ENCODE data around the gene FGFRL1. TPM values are rescaled to one million over a fixed set of nuclear protein-coding genes. Genes with fewer than 3 reads are reported as not detected.

The FGFRL1 gene
- polyA plus RNA-seq, 1 donor from 2014 or later = 0.97 TPM

- no peaks in the 10 kb centered on the region for H3K79me2 ChIP-seq (replicated peaks; ENCODE audit: insufficient read depth, low read length)
- no peaks in the 10 kb centered on the region for H3K36me3 ChIP-seq (ENCODE audit: insufficient read depth, low read length)
- H3K9me2 ChIP-seq (ENCODE audit: insufficient read depth, low read length) = no peaks in the 10 kb centered on the region
- H3K9me3 ChIP-seq (ENCODE audit: low read length) = no peaks in the 10 kb centered on the region
- no peak overlapping the region for H2AFZ ChIP-seq (ENCODE audit: low read depth, low read length)
- no peaks in the 10 kb centered on the region for H3K27me3 ChIP-seq (ENCODE audit: insufficient read depth, low read depth, low read length)
- H3K9ac ChIP-seq (ENCODE audit: low read length) = no peak overlapping the region
- H3K4me3 ChIP-seq (ENCODE audit: low read length) = no peak overlapping the region
- no peaks in the 10 kb centered on the region for H3F3A ChIP-seq (ENCODE audit: insufficient read depth, low read length, poor library complexity, severe bottlenecking)
- no peaks in the 10 kb centered on the region for H4K20me1 ChIP-seq (ENCODE audit: insufficient read depth)
- H3K27ac ChIP-seq (ENCODE audit: low read length) = no peak overlapping the region
- TF ChIP-seq MXI1 (conservative IDR thresholded peaks at IDR 0.05; ENCODE audit: poor library complexity, severe bottlenecking) = no peak
- TF ChIP-seq SMC3 (conservative IDR thresholded peaks at IDR 0.05; ENCODE audit: poor library complexity) = no peak
- no peak for TF ChIP-seq EZH2 (IDR thresholded peaks at IDR 0.05; ENCODE audit: borderline replicate concordance, insufficient read depth, low read length, poor library complexity, severe bottlenecking)
- no peak for TF ChIP-seq REST (IDR thresholded peaks at IDR 0.05; ENCODE audit: borderline replicate concordance)
- TF ChIP-seq TAF1 (IDR thresholded peaks at IDR 0.05; ENCODE audit: low read depth) = no peak
- no peak overlapping the region for H3K4me2 ChIP-seq (ENCODE audit: low read length)
Observed at GRCh38 chr4:1047976-1048772, 36.7 kb downstream of the FGFRL1 start.

GRCh38 chr4:1048773-1049590 is 37.6 kb downstream of the FGFRL1 start:
- Histone ChIP-seq H3K27me3 (ENCODE audit: insufficient read depth, low read depth, low read length) (no peaks in the 10 kb centered on the region), H3K4me3 (ENCODE audit: low read length) (no peak overlapping the region), H3F3A (ENCODE audit: insufficient read depth, low read length, poor library complexity, severe bottlenecking) (no peaks in the 10 kb centered on the region), H4K20me1 (ENCODE audit: insufficient read depth) (no peaks in the 10 kb centered on the region), H3K79me2 (replicated peaks; ENCODE audit: insufficient read depth, low read length) (no peaks in the 10 kb centered on the region), H3K9me2 (ENCODE audit: insufficient read depth, low read length) (no peaks in the 10 kb centered on the region), H3K9ac (ENCODE audit: low read length) (no peak overlapping the region), H3K36me3 (ENCODE audit: insufficient read depth, low read length) (no peaks in the 10 kb centered on the region), H3K4me2 (ENCODE audit: low read length) (no peak overlapping the region), H3K27ac (ENCODE audit: low read length) (no peak overlapping the region), H2AFZ (ENCODE audit: low read depth, low read length) (no peak overlapping the region), H3K9me3 (ENCODE audit: low read length) (no peaks in the 10 kb centered on the region)
- TF ChIP-seq RAD21 (conservative IDR thresholded peaks at IDR 0.05) (no peak), POLR2AphosphoS5 (IDR thresholded peaks at IDR 0.05) (no peak), EZH2 (IDR thresholded peaks at IDR 0.05; ENCODE audit: borderline replicate concordance, insufficient read depth, low read length, poor library complexity, severe bottlenecking) (no peak), TAF1 (IDR thresholded peaks at IDR 0.05; ENCODE audit: low read depth) (no peak), CTCF (IDR thresholded peaks at IDR 0.05; ENCODE audit: poor library complexity, severe bottlenecking) (no peak), MXI1 (conservative IDR thresholded peaks at IDR 0.05; ENCODE audit: poor library complexity, severe bottlenecking) (no peak), REST (IDR thresholded peaks at IDR 0.05; ENCODE audit: borderline replicate concordance) (no peak)

Measured in neural cell (in vitro differentiated cells).